Activated CD8-positive, alpha-beta memory T cell treated with anti-CD3 and anti-CD28 coated beads, Interleukin-2, amount 50 U/mL, for 4 hours (primary cell): Measurements from ENCODE around the gene PCDH1.
"Not testable (repeated sequence)": the region's sequence is repeated elsewhere in the genome, so short reads cannot be mapped to it uniquely, and the experiment has no call there.

Experiments used
- DNase-seq: peaks from one replicate; pipeline ENCODE4 v3.0.0-alpha.2; 2020

The PCDH1 gene

DNA sequence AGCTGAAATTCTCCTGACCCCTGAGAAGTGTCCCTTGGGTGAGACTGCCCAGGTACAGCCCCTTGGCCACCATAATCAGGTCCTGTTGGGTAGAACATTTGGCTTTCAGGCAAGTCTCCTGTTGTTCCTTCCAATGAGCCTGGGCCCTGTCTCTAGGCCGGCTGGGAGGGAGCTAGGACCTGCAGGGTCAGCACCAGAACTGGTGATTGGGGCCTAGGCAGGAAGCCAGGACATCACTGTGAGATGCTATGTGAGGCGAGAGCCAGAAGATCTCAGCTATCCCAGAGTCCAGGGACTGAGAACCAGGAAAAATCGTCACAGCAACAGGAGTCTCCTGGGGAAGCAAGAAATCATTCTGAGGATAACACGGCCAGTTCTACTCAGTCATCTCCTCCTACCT, 51.5 kb downstream of the PCDH1 start:
- no peak for DNase-seq

DNA sequence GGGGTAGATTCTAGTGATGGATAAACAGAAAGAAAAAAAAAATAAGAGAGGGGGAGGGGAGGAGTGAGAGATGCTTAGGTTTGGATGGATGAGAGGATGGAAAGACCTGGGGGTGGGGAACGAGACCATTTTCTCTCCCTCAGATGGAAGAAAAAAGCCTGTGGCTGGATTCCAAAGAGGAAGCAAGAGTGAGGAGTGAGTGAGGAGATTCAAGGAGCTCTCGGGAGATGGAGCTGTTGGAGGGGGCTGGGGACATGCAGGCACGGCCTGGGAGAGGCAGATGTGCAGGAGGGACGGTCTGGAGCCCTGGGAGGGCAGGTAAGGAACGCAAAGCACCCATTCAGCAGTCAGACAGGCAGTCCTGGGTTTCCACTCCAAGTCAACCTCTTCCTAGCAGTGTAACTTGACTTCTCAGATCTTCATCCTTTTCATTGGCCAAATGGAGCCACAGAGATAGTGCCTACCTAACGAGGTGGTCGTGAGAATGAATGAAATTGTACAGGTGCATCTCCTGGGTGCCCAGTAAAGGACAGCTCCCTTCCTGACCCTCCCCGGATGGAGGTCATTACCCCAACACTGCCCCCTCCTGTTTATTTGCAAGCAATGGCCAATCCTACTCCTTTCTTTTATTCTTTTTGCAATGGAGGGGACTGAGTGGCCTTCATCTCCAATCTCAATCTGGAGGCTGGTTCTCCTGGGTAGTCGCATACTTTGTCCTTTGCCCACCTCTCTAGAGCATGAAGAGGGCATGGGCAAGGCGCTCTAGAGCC, 52.2 kb downstream of the PCDH1 start:
- DNase-seq: no peak

DNA sequence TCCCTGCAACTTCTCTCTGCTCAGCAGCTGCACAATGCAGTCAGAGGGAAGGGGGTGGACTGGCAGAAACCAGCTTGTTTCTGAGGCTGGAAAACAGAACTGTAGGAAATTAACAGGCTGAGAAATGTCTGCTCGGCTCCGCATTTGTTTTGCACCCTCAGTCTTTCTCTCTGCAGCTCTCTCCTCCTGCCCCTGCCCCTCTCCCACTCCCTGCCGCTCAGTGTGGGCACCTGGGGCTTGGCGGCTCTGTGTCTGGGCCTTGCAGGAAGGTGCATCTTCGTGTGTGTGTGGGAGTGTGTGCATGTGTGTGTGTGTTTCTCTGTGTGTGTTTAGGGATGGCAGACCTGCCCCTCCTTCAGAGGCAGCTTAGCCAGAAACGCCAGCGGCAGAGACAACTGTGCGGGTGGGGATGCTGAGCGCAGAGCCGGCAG, 53.0 kb downstream of the PCDH1 start:
- no peak for DNase-seq

DNA sequence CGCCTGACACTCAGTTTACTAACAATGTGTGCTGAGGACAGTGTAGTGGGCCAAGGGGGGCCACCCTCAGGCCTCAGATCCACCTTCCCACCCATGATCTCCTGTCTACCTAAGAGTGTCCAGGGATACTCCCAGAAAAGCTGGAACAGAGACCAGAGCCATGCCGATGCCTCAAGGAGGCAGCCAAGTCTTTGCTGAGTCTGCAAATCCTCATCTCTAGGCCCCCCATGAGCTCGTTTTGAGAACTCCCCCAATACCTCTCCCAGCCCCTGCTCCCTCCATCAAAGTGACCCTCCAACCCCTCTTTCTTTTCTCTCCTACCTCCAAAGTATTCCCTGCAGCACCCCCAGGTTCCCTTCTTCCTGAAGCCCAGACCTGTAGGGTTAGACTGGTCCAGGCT, 53.5 kb downstream of the PCDH1 start:
- DNase-seq: no peak

DNA sequence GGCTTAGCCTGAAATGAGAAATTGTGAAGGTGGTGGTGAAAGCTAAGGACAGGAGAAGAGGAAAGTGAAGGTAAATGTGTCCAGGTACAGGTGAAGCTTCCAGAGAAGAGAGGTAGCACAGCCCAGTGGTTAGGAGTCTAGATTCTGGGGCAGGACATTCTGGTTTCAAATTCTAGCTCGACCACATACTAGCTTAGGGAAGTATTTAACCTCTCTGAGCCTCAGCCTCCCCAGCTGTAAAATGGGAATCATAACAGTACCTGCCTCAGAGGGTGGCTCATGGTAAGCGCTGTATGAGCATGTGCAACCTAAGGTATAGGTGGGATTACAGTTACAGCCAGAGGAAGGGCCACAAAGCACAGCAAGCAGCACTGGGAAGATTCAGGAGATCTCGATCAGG, 55.2 kb downstream of the PCDH1 start:
- no peak for DNase-seq

DNA sequence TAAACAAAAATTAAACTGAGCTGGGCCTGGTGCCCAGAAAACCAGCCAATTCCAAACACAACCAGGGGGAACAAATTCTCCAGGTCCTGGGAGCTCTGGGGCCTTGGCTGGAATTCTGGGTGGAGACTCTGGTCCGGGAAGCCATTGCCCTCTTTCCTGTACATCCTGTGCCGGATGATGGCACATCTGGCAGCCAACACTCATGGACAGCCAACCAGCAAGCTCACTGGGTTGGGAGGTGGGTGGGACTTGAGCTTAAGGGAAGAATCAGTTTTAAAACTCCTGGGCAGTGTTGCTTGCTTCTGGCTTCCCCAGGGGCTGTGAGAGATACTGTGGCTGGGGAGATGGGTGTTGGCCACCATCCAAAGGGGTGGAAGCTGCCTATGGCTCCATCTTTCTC, 56.1 kb downstream of the PCDH1 start:
- no peak for DNase-seq

DNA sequence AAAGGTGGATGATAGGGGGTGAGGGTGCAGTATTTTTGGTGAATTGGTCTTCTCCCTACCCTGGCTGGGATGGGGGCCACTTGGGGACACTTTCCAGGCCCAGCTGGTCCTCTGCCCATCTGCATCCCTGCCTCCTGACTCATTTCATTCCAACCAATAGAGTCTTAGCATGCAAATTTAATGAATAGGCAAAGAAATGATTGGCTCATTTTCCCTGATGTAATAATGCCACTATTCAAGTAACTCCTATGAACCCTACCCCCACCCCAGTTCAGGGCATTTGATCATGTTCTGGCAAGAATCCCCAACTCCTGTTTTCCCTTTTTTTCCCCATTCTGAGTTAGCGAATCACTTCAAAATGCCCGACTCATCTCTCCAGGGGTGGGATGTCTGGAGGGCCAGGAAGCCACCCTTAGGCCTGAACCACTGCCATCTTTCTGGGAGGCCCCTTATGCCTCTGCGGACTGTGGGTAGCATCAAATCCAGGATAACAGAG, 56.7 kb downstream of the PCDH1 start:
- DNase-seq: no peak

DNA sequence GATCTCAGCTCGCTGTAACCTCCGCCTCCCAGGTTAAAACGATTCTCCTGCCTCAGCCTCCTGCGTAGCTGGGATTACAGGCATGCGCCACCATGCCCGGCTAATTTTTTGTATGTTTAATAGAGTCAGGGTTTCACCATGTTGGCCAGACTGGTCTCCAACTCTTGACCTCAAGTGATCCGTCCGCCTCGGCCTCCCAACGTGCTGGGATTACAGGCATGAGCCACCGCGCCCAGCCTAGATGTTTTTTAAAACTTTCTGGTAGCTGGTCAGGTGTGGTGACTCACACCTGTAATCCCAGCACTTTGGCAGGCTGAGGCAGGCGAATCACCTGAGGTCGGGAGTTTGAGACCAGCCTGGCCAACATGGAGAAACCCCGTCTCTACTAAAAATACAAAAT, 57.5 kb downstream of the PCDH1 start:
- not testable (repeated sequence) for DNase-seq

DNA sequence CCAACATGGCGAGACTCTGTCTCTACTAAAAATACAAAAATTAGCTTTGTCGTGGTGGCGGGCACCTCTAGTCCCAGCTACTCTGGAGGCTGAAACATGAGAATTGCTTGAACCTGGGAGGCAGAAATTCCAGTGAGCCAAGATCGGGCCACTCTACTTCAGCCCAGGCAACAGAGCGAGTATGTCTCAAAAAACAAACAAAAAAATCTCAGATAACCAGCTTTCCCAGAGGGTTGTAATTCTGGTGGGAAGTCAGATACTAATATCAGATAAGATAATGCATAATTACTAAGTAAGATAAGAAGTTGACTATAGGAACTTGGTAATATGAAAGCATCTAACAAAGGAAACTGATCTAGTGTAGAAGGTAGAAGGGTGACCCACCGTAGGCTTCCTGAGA, 60.6 kb downstream of the PCDH1 start:
- no peak for DNase-seq

DNA sequence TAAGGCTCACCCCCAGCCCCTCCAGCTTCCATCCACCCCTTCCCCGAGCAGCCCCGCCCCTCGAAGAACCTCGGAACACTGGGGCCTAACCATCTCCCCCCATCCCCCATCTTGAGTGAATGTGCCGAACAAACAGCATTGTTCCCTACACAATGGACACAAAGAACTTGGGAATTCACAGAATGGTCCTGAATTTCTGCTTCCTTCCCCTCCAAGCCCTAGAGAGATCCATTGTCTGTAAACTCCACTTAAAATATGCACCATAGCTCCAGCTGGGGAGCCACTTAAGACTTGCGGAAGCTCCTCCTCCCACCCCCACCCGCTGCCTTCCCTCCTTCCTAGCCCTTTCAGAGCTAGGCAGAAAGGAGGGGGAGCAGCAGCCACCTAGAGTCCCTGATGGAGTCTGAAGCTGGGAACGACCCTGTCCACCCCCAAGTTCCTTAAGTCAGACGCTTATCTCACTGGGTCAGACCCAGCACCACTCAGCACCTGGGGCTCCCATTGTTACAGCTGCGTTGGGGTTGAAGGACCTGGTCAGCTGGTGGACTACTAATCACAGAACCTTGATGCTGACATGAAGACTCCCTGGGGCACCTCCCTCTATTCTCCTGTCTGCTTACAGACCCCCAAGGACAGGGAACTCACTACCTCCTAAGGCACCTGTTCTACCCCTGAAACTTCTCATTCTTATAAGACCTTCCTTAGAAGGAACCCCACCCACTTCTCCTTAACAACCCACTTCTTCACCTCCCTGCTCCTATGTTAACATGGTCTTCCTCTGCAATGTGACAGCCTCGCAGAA, 61.4 kb downstream of the PCDH1 start:
- no peak for DNase-seq

DNA sequence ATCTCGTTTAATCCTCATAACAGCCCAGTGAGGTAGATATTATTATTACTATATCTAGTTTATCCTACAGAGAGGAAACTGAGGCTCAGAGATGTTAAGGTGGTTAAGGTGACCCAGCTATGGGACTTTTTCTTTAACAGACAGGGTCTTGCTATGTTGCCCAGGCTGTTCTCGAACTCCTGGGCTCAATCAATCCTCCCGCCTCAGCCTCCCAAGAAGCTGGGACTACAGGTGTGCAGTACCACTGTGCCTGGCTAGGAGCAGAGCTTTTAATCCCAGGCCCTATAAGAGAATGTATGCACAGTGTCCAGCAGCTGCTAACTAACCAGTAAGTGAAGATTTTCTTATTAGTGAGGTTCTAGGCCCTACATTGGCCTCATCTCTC, 62.4 kb downstream of the PCDH1 start:
- DNase-seq: no peak

DNA sequence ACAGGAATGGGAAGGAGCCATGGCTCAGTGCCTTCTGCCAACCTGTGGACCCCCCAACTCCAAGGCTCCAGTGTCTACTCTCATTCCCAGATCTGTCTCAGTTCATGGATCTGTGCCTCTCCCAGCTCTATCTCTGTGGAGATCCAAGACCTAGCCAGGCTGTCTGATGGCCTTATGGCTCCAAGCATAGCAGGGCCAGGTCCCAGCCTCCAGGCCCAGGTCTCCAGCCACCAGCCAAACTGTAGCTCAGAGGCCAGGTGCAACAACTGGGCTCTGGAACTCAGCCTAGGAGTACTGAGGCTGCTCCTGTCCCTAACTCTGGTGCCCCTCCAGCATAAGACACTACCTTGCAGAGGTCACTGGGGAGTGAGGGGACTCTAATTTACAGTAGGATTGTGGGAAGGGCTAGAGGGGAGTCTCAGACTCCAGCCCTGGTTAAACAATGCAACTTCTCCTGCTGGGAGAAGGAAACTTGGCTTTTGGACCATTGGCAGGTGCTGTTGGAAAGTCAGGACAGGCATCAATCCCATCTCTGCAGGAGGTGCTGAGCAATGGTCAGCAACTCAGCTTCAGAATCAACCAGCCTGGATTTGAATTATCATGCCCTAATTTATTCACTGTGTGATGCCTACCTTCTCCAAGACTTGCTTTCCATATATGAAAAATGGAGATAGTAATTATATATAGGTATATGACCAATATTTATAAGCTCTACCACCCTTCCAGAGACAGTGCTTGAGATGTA, 63.0 kb downstream of the PCDH1 start:
- DNase-seq: no peak

DNA sequence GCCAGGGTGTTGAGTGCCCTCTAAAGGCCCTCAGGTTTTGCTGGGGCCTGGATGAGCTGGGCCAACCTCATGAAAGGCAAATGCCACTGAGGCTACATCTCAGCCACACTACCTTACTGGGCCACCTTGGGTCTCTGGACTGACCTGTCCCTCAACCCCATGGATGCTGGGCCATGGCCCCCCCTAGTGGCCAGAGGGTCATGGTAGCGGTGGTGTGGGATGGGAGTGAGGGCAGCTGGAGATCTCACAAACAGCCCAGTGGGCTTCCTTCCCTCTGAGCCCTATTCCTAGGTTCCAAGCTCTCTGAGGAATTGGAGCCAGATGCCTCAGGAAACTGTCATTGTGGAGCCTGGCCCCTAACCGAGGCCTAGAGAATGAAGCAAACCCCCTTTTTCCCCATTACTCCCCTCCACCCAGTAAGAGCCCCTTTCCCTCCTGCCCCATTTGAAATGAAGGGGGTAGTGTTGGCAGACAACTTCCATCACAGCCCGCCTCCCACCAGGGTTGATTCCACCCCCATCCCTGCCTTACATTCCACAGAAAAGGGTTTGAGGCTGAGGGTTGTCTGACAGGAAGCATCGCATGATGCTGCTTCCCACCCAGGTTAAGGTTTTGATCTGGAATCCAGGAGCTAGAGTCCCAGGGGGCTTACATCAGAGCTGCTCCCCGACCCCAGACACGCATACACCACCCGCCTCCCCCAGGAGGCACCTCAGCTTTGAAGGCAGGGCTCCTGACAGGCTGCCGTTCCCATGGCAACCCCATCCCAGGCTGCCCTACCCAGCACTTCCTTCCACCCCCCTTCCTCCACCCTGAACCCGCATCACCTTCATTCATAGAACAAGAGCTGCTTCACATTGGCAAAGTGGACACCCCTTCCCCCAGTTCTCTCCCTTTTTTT, 63.9 kb downstream of the PCDH1 start:
- peak; percentile 39 for DNase-seq

DNA sequence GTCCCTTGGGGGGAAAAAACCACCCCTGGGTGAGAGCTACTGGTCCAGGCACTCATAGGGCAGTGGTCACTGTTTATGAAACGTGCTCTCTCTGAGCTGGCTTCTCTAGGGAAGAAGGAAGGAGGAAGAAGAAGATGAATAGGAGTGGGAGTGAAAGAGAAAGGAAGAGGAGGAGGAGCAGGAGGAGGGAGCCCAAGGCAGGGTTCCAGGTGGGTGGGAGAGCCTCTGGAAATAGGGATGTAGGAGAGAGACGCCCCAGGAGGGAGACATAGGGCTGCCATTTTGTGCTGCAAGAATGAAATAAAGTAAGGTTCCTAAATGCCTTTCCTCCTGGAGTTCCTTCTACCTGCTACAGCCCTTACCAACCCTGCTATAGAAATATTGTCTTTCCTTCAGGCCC, 65.7 kb downstream of the PCDH1 start:
- DNase-seq: no peak

DNA sequence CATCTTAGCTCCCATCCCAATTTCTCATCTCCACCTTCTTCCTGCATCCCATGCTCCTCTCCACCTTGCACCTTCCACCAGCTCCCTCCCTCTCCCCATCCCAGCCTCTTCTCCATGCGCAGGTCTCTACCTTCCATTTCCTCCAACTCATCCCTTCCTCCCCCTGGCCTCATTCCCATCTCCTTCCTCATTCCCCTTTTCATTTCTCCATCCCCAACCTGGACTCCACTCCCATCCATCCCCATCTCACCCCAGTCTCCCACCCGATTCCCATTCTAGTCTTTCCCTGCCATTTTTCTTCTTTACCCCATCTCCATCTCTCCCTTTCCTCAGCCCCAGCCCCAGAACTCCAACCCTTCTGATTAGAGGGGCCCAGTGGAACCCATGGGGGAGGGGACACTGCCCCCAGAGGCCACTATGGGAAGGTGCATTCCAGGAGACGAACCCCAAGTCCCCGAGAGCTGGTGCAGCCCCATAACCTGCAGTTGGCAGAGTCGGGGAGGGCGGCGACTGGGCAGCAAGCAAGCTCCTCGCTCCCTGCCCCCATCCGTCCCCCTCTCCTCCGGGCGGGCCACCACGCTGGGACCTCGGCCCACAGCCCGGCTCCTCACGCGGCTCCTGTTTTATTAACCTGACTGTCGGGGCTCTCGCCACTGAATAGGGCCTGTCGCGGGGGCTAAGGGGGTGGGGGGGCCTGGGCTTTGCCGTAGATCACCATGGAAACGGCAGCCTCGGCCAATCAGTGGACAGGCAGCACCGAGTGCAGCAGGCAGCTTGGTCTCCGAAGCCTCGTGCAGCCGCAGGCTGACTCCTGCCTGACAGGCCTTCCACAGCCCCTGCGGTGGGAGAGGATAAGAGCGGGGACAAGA, 66.7 kb downstream of the PCDH1 start:
- peak; percentile 32 for DNase-seq

DNA sequence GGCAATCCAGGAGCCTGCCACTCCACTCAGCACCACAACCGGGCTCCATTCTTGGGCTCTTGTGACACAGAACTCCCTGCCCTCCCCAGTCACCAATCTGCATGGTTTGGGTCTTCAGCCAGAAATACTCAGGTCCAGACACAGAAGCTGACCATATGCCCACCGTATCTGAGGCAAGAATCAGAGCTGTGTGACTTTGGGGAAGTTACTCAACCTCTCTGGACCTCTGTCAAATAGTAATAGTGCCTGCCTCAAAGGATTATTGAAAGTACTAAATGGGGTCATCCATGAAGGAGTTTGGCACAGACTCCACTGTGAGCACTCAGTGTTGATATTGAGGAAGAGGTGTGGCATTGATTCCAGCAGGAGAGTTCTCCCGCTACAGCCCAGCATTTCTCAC, 67.5 kb downstream of the PCDH1 start:
- DNase-seq: no peak

DNA sequence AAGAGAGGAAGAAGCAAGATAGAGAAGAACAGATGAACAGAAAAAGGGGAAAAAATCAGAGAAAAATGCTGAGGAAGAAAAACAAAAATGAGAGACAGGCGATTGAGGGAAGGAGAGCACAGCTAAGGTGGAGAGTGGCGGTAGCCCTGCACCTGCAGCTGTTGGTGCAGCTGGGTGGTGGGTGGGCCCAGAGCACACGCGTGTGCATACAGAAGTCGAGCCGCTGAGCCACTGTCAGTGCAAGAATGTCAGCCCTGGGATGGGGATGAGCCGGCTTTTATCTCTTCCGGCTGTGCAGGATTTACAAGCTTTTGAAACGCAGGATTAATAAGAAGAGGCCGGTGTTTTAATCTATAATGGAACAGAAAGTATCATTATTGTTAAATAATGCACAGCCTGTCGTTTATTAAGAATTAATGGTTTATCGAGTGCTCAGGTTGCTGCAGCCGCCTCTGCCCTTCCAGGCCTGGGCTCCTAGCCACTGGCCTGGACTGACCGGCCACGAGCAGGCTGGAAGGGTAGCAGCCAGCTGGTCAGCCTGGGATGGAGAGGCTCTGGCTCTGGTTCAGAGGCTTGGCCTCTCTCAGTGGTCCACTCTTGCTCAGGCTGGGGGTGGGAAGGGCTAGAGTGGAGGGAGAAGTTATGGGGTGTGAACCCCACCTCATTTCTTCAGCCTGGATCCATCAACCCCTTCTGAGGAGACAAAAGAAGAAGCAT, 68.7 kb downstream of the PCDH1 start:
- no peak for DNase-seq

DNA sequence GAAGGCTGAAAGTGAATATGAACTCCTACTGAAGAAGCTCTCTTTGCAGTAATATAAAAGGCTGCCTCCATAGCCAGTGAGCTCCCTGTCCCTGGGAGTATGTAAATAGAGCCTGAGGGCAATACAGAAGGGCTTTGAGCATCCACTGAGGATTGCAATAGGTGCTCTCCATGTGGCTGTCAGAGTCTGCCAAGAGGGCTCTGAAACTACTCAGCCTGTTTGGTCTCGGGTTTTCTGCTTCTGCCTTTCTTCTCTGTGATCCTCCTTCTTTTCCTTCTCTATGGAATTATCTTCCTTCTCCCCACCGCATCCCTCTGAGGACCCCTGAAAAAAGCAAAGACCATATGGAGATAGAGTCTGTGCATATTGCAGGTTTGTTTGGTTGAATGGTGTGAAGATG, 69.4 kb downstream of the PCDH1 start:
- DNase-seq: no peak

DNA sequence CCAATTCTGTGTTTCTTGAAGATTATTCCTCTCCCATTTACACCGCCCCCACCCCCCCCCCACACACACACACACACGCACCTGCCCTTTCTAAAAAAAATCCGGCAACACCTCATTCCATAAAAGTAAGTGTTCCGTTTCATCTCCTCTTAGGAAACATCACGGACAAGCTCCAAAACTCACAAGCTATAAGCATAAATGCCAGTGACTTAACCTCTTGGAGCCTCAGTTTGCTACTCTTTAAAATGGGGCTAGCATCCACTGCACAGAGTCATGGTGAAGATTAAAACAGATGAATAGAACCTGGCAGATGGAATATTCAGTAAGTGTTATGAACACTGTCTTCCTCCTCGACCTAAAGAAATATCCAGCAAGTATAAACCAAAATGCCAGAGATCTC, 70.5 kb downstream of the PCDH1 start:
- DNase-seq: no peak

DNA sequence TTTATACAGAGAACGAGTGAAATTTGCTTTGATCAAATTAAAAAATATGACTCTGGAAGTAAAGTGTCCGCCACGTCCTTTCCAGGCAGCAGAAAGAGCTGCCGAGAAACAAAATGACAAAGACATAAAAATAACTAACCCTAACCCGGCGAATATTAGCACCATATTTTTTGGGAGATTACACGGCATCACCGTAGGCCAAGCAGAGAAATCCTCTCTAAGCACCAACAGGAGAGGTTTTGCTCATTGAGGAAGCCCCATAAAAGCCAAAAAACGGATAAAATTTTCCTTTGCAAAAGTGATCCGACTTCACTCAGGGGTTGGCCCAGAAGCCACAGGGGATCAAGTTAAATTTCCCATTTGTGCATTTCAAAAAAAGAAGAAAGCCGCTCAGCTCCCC, 70.9 kb downstream of the PCDH1 start:
- no peak for DNase-seq

DNA sequence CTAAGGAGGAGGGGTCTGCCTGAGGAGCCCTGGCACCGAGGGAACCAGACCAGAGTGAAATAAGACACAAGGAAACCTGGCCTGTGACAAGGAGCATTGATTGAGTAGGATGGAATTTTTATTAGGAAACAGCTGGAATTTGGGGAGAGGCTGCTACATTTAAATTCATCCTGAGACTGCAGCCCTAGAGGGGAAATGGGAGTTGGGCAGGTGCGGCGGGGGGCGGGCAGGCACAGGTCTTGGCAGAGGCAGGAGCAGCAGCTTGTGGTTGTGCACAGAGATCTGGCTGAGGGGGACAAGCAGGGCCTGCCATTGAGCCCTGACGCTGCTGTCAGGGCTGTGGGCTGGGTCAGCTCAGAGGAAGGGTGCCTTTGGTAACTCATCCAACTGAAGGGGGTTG, 71.6 kb downstream of the PCDH1 start:
- no peak for DNase-seq
